Ovary (tissue), 9 donors: ENCODE measurements around the gene CACNA2D3. TPM values are rescaled to one million over a fixed set of nuclear protein-coding genes. Genes with fewer than 3 reads are reported as not detected.

Experiments used
- DNase-seq, 5 donors: peaks; one replicate each; pipeline ENCODE4 v3.0.0-alpha.2; 2019 to 2020
- H3K27ac ChIP-seq, 2 donors: fragments of 200-600 bp; one replicate each; pipeline versions ENCODE4 v1.5.1 to v1.8.0; 2019 to 2022
- H3K27me3 ChIP-seq: fragments of 200-600 bp; one replicate; pipeline ENCODE4 v1.8.0; 2022
- H3K36me3 ChIP-seq: fragments of 200-600 bp; sonication (generic); one replicate; pipeline ENCODE4 v1.5.1; 2019
- H3K4me1 ChIP-seq: one replicate; pipeline ENCODE4 v1.8.1; 2013; ENCODE audit warnings: mild to moderate bottlenecking, moderate library complexity; ENCODE audit not compliant: insufficient read depth
- H3K4me3 ChIP-seq: fragments of 200-600 bp; sonication (generic); one replicate; pipeline ENCODE4 v1.5.1; 2017
- H3K9me3 ChIP-seq, 2 donors: fragments of 200-600 bp in 1 of 2; sonication (generic) in 1 of 2; one replicate each; pipeline versions ENCODE4 v1.5.1 to v1.8.1; 2013 to 2019; ENCODE audit warnings: mild to moderate bottlenecking in 1 of 2, moderate library complexity in 1 of 2
- EP300 ChIP-seq: sonication (generic); formaldehyde crosslinking; IDR thresholded peaks from one replicate; pipeline ENCODE4 v1.6.1; 2017; ENCODE audit warnings: antibody characterized with exemption
- POLR2A ChIP-seq: fragments of 450-650 bp; IDR thresholded peaks from one replicate; pipeline ENCODE4 v1.6.1; 2017; ENCODE audit warnings: antibody characterized with exemption, mild to moderate bottlenecking, moderate library complexity
- WGBS, 3 donors: extraction: QIAGEN DNeasy Blood & Tissue Kit in 1 of 3; methylation state at CpG; one replicate each; pipeline versions ENCODE4 v1.1.5 to v1.1.7; 2013 to 2017; 5-methylcytosine and 5-hydroxymethylcytosine counted together
- intact Hi-C, 4 donors: fragments of 100-400 bp; cut with DNase I; formaldehyde crosslinking; loops; one replicate each; pipeline versions ENCODE4 v1.11.0 to v1.15.1; 2022 to 2023
- polyA plus RNA-seq, 2 donors: library from polyadenylated mRNA; stranded (reverse); fragments of 200-250 nt in 1 of 2; fragments of 350-450 nt in 1 of 2; fragmentation: Illumina TruSeq in 1 of 2; extraction: RNeasy Lipid Tissue Mini Kit (QIAGEN cat#74804) in 1 of 2; gene quantifications; one replicate each; pipeline ENCODE4 v1.2.3, GENCODE V29; 2013 to 2014
- total RNA-seq, 7 donors: library from RNA; depleted of rRNA in 2 of 7; stranded (reverse); fragments of >200 nt in 2 of 7; fragmentation: NEBNext Ultra II Directional in 3 of 7; extraction: Animal tissue kit (Norgen Biotek cat#: 25700) in 3 of 7; gene quantifications; one replicate each; pipeline versions ENCODE4 v1.1.0 to v1.2.4, GENCODE V29; 2016 to 2023
- TF ChIP-seq, protein P1 (sequence below), 3 donors: fragments of 450-650 bp in 2 of 3; fragments of 200-600 bp in 1 of 3; IDR thresholded peaks; one replicate each; pipeline versions ENCODE4 v1.5.1 to v1.8.0; 2016 to 2022; ENCODE audit warnings: antibody characterized with exemption in 3 of 3, mild to moderate bottlenecking in 1 of 3
- donor health status: DM: no; HTN: no; CAD: no; lungs with moderate emphysema.
- donor health status: DM: no; HTN: no; CAD: no.
- donor health status: Bipolar disorder and iron deficiency.
- donor health status: DM: yes; HTN: yes; CAD: no.
- donor health status: DM: no; HTN: no; CAD: no.
- donor health status: DM: yes; HTN: yes; CAD: no.

Gene CACNA2D3
- total and polyA plus RNA-seq, 9 donors, result 2.0 to 10.1 (median 4.7) TPM

DNA sequence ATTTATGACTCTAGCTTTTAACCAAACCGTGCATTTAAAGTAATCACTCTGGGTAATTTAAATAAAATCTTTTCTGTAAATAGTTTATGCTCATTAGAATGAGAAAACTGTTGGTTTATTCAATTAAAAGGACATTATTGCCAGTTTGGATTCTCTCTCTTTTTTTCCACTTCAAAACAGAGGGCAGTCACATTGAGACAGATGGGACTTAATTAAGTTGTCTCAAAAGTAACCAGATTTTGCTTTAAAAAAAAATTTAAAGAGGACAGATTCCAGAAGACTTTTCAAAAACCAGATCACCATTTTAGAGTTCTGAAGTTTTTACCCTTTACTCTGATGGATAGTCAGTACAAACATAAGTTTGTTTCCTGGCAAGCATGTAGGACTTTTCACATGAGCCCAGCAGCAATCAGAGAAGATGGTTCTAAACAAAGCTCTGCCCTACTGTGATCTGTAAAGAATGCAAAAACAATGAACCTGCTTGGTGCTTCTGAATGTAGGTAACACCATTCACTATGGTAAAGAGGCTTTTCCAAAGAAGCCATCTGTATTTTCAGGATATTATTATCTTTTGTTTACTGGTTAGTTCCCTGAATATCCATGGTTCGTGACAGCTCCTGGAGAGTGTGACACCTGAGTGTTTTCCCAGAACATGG, 669.3 kb downstream of the CACNA2D3 start:
- Histone ChIP-seq H3K27me3 (no peaks in the 10 kb centered on the region), H3K4me3 (no peak overlapping the region), H3K36me3 (no peaks in the 10 kb centered on the region), H3K4me1 (no peaks in the 10 kb centered on the region), H3K9me3 (no peaks in the 10 kb centered on the region), H3K27ac (no peak overlapping the region)
- TF ChIP-seq POLR2A (no peak), EP300 (no peak)
- TF ChIP-seq, protein P1, sequence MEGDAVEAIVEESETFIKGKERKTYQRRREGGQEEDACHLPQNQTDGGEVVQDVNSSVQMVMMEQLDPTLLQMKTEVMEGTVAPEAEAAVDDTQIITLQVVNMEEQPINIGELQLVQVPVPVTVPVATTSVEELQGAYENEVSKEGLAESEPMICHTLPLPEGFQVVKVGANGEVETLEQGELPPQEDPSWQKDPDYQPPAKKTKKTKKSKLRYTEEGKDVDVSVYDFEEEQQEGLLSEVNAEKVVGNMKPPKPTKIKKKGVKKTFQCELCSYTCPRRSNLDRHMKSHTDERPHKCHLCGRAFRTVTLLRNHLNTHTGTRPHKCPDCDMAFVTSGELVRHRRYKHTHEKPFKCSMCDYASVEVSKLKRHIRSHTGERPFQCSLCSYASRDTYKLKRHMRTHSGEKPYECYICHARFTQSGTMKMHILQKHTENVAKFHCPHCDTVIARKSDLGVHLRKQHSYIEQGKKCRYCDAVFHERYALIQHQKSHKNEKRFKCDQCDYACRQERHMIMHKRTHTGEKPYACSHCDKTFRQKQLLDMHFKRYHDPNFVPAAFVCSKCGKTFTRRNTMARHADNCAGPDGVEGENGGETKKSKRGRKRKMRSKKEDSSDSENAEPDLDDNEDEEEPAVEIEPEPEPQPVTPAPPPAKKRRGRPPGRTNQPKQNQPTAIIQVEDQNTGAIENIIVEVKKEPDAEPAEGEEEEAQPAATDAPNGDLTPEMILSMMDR (IDR thresholded peaks at IDR 0.05), result no peak
- intact Hi-C loops, result no loop called here
- WGBS, 3 donors, result 50 to 62% (median 60%) methylated on average over 2 of the region's 2 CpGs
- DNase-seq, result no peak

DNA sequence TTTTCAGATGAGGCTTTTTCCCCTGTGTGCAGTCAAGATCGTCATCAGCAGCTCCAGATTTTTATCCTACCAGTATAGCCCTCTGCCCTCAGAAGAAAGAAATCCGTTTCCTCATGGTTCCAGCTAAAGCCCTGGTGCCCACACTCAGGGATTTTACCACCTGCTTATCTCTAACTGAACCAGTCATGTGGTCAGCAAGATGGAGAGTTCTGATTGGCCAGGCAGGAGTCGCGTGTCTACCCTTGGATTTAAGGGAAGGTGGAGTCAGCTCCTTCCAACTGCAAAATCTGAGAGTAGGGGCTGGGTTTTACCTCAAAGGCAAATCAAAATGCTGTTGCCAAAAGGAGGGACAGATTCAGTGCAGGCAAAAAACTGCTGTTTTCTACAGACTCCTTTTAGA, 670.2 kb downstream of the CACNA2D3 start:
- no peaks in the 10 kb centered on the region for H3K36me3 ChIP-seq
- no peak overlapping the region for H3K27ac ChIP-seq
- no peaks in the 10 kb centered on the region for H3K4me1 ChIP-seq
- WGBS, 3 donors, result 83 to 85% (median 83%) methylated on average over 4 of the region's 4 CpGs
- H3K27me3 ChIP-seq, result no peaks in the 10 kb centered on the region
- no peak for TF ChIP-seq POLR2A
- no peak for TF ChIP-seq EP300
- TF ChIP-seq, protein P1 (IDR thresholded peaks at IDR 0.05), result no peak
- intact Hi-C loops, result no loop called here
- no peak for DNase-seq
- no peak overlapping the region for H3K4me3 ChIP-seq
- no peaks in the 10 kb centered on the region for H3K9me3 ChIP-seq

DNA sequence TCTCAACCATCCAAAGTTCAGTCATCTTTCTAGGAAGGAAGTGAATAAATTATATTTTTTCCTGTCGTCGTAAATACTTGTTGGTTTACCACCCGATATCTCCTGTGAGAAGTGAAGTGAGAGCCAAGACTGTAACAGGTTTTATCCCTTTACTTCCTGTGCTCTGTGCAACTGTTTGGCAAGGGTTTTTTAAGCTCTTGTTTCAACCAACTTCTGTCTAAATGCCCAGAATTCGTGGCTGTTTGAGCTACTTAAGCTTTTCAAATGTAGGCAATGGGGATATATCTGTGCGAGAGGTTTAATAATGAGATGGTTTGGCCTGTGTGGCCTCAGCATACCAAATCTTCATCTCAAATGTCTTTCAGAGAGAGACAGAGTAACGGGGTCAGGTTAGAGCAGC, 670.8 kb downstream of the CACNA2D3 start:
- Histone ChIP-seq H3K36me3 (no peaks in the 10 kb centered on the region), H3K4me1 (no peaks in the 10 kb centered on the region), H3K4me3 (no peak overlapping the region), H3K27ac (no peak overlapping the region), H3K9me3 (no peaks in the 10 kb centered on the region), H3K27me3 (no peaks in the 10 kb centered on the region)
- intact Hi-C loops, result no loop called here
- TF ChIP-seq EP300, result no peak
- no peak for TF ChIP-seq POLR2A
- TF ChIP-seq, protein P1 (IDR thresholded peaks at IDR 0.05), result no peak
- DNase-seq, result no peak
- WGBS, 3 donors, result 69 to 74% (median 72%) methylated on average over 6 of the region's 6 CpGs

DNA sequence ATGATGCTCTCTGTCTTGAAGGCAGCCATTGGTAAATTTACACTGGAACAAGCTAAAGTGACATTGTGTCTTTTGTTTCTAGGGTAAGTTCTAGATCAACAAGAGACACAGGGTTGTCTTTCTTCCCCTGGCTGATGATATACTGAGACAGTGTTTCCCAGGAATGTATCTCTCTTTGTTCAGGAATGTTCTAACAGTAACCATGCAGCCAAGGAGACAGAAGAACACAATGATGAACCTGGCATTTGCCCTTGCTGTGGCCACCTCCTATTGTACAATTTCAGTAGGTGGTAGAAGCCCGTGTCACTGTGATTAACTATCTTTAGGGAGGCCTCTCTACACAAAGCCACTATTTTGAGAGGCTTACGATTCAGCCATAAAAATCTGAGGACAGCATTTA, 674.8 kb downstream of the CACNA2D3 start:
- intact Hi-C loops, result no loop called here
- Histone ChIP-seq H3K4me1 (no peaks in the 10 kb centered on the region), H3K27ac (no peak overlapping the region), H3K9me3 (no peaks in the 10 kb centered on the region), H3K36me3 (no peaks in the 10 kb centered on the region), H3K27me3 (no peaks in the 10 kb centered on the region), H3K4me3 (no peak overlapping the region)
- TF ChIP-seq, protein P1 (IDR thresholded peaks at IDR 0.05), result no peak
- no peak for TF ChIP-seq EP300
- no peak for TF ChIP-seq POLR2A
- 72 to 90% (median 77%) methylated on average over 2 of the region's 2 CpGs for WGBS, 3 donors
- no peak for DNase-seq
